Spleen (tissue), 11 donors: ENCODE results near the gene ZNF777. TPM values are rescaled to one million over a fixed set of nuclear protein-coding genes. Genes with fewer than 3 reads are reported as not detected.

Experiments
- DNase-seq: peaks from one replicate; pipeline ENCODE4 v3.0.0-alpha.2; 2020
- H3K27ac ChIP-seq, 8 donors: fragments of 200-600 bp; sonication (generic) in 7 of 8; 1 replicate in 4 of 8; 2 replicates in 4 of 8; pipeline versions ENCODE4 v1.5.0 to v1.8.0; 2016 to 2021; ENCODE audit warnings: inconsistent platforms in 4 of 8, mild to moderate bottlenecking in 4 of 8, moderate library complexity in 1 of 8
- H3K27me3 ChIP-seq, 7 donors: fragments of 200-600 bp; sonication (generic) in 6 of 7; replicated peaks in 1 of 7; 1 replicate in 4 of 7; 2 replicates in 3 of 7; pipeline versions ENCODE4 v1.5.0 to v1.8.0; 2016 to 2021; ENCODE audit warnings: inconsistent platforms in 3 of 7, mild to moderate bottlenecking in 1 of 7
- H3K36me3 ChIP-seq, 6 donors: fragments of 200-600 bp; sonication (generic) in 5 of 6; 1 replicate in 4 of 6; 2 replicates in 2 of 6; pipeline versions ENCODE4 v1.5.0 to v1.8.0; 2016 to 2021; ENCODE audit warnings: inconsistent platforms in 2 of 6
- H3K4me1 ChIP-seq, 6 donors: fragments of 200-600 bp; sonication (generic) in 5 of 6; 1 replicate in 3 of 6; 2 replicates in 3 of 6; pipeline versions ENCODE4 v1.5.0 to v1.8.0; 2016 to 2021; ENCODE audit warnings: inconsistent platforms in 3 of 6
- H3K4me3 ChIP-seq, 8 donors: fragments of 200-600 bp; sonication (generic) in 7 of 8; 1 replicate in 4 of 8; 2 replicates in 4 of 8; pipeline versions ENCODE4 v1.5.0 to v1.8.0; 2016 to 2021; ENCODE audit warnings: inconsistent platforms in 4 of 8, mild to moderate bottlenecking in 4 of 8, moderate library complexity in 2 of 8
- H3K9me3 ChIP-seq, 8 donors: fragments of 200-600 bp; sonication (generic) in 7 of 8; 1 replicate in 4 of 8; 2 replicates in 4 of 8; pipeline versions ENCODE4 v1.5.0 to v1.8.0; 2016 to 2021; ENCODE audit warnings: inconsistent platforms in 4 of 8
- CTCF ChIP-seq, 11 experiments: fragments of 200-600 bp in 7 of 11; fragments of 450-650 bp in 4 of 11; sonication (generic) in 4 of 11; IDR thresholded peaks in 8 of 11; conservative IDR thresholded peaks in 3 of 11; 1 replicate in 7 of 11; 2 replicates in 4 of 11; pipeline versions ENCODE4 v1.4.0 to v1.8.0; 2016 to 2021; ENCODE audit warnings: antibody characterized with exemption in 11 of 11, inconsistent platforms in 4 of 11, mild to moderate bottlenecking in 1 of 11
- POLR2A ChIP-seq, 3 donors: fragments of 450-650 bp; IDR thresholded peaks; one replicate each; pipeline ENCODE4 v1.5.1; 2017; ENCODE audit warnings: antibody characterized with exemption in 3 of 3, mild to moderate bottlenecking in 1 of 3
- POLR2AphosphoS5 ChIP-seq, 3 donors: sonication (generic); formaldehyde crosslinking; IDR thresholded peaks; one replicate each; pipeline ENCODE4 v1.5.1; 2017; ENCODE audit warnings: antibody characterized with exemption in 3 of 3
- WGBS, 5 donors: extraction: QIAGEN DNeasy Blood & Tissue Kit in 3 of 5; methylation state at CpG; one replicate each; pipeline versions ENCODE4 v1.1.5 to v1.1.7; 2013 to 2018; 5-methylcytosine and 5-hydroxymethylcytosine counted together
- intact Hi-C: fragments of 100-400 bp; cut with DNase I; formaldehyde crosslinking; loops from one replicate; pipeline ENCODE4 v1.15.0; 2023; ENCODE audit warnings: low total_unique reads
- polyA plus RNA-seq, 3 donors: library from polyadenylated mRNA; stranded (reverse); fragments of 200-250 nt; gene quantifications; one replicate each; pipeline ENCODE4 v1.2.1, GENCODE V29; 2013
- total RNA-seq, 7 donors: library from RNA; depleted of rRNA in 3 of 7; stranded (reverse); fragments of >200 nt in 3 of 7; fragmentation: NEBNext Ultra II Directional in 4 of 7; extraction: Animal tissue kit (Norgen Biotek cat#: 25700) in 4 of 7; gene quantifications; one replicate each; pipeline versions ENCODE4 v1.1.0 to v1.2.1, GENCODE V29; 2016 to 2021
- donor health status: healthy with polysubstance abuse.
- donor health status: DM: no; HTN: no; CAD: no; lungs with moderate emphysema.
- donor health status: DM: no; HTN: no; CAD: no.
- donor health status: Bipolar disorder and iron deficiency.
- donor health status: healthy.
- donor health status: DM: no; HTN: no; CAD: no.
- donor health status: DM: yes; HTN: yes; CAD: no.

The ZNF777 gene
- total and polyA plus RNA-seq, 10 donors, result 3.4 to 12.6 (median 10.1) TPM

GRCh38 chr7:149459540-149460452, 1.1 kb downstream of the ZNF777 start:
- peaks cover 0 to 24% (median 11%) of the 10 kb centered on the region in 6 donors for H3K36me3 ChIP-seq
- peaks cover 0 to 24% (median 0%) of the 10 kb centered on the region in 7 donors for H3K27me3 ChIP-seq
- 0 to 3% (median 2%) methylated on average over 7 to 145 of the region's 145 CpGs for WGBS, 5 donors
- TF ChIP-seq CTCF (IDR thresholded peaks at IDR 0.05 in 8 of 11, conservative IDR thresholded peaks at IDR 0.05 in 3 of 11) (no peak), POLR2AphosphoS5 (IDR thresholded peaks at IDR 0.05) (no peak), POLR2A (IDR thresholded peaks at IDR 0.05) (no peak)
- intact Hi-C loops, result no loop called here
- H3K9me3 ChIP-seq, result no peaks in the 10 kb centered on the region
- peak overlapping the region; percentile 49 to 78 (median 68) for H3K4me3 ChIP-seq
- DNase-seq, result no peak
- peak overlapping the region in 5 of 8 donors; percentile 47 to 88 (median 84) for H3K27ac ChIP-seq
- peaks cover 9 to 46% (median 25%) of the 10 kb centered on the region in 6 donors for H3K4me1 ChIP-seq

- Histone ChIP-seq H3K27ac (peak overlapping the region in 1 of 8 donors; percentile 49), H3K9me3 (no peaks in the 10 kb centered on the region), H3K4me3 (peak overlapping the region; percentile 49 to 78 (median 68)), H3K4me1 (peaks cover 9 to 46% (median 25%) of the 10 kb centered on the region in 6 donors), H3K36me3 (peaks cover 0 to 30% (median 18%) of the 10 kb centered on the region in 6 donors), H3K27me3 (peaks cover 0 to 19% (median 0%) of the 10 kb centered on the region in 7 donors)
- intact Hi-C loops, result no loop called here
- 44 to 63% (median 46%) methylated on average over 3 to 17 of the region's 17 CpGs for WGBS, 5 donors
- TF ChIP-seq POLR2AphosphoS5 (IDR thresholded peaks at IDR 0.05) (no peak), CTCF (IDR thresholded peaks at IDR 0.05 in 8 of 11, conservative IDR thresholded peaks at IDR 0.05 in 3 of 11) (no peak), POLR2A (IDR thresholded peaks at IDR 0.05) (no peak)
- no peak for DNase-seq
Measured at GRCh38 chr7:149459201-149459539, 1.7 kb downstream of the ZNF777 start.

GRCh38 chr7:149458235-149458634, 2.6 kb downstream of the ZNF777 start:
- TF ChIP-seq POLR2AphosphoS5 (IDR thresholded peaks at IDR 0.05), result no peak
- TF ChIP-seq POLR2A (IDR thresholded peaks at IDR 0.05), result no peak
- TF ChIP-seq CTCF (IDR thresholded peaks at IDR 0.05 in 8 of 11, conservative IDR thresholded peaks at IDR 0.05 in 3 of 11), result no peak
- H3K4me1 ChIP-seq, result peaks cover 9 to 46% (median 25%) of the 10 kb centered on the region in 6 donors
- no peak for DNase-seq
- 87 to 98% (median 93%) methylated on average over 3 of the region's 3 CpGs for WGBS, 5 donors
- H3K27me3 ChIP-seq, result peaks cover 0 to 19% (median 0%) of the 10 kb centered on the region in 7 donors
- intact Hi-C loops, result no loop called here
- H3K27ac ChIP-seq, result no peak overlapping the region
- H3K9me3 ChIP-seq, result no peaks in the 10 kb centered on the region
- H3K4me3 ChIP-seq, result no peak overlapping the region
- H3K36me3 ChIP-seq, result peaks cover 0 to 40% (median 26%) of the 10 kb centered on the region in 6 donors

- no peak overlapping the region for H3K4me3 ChIP-seq
- H3K4me1 ChIP-seq, result peaks cover 9 to 46% (median 25%) of the 10 kb centered on the region in 6 donors
- TF ChIP-seq POLR2A (IDR thresholded peaks at IDR 0.05) (no peak), CTCF (IDR thresholded peaks at IDR 0.05 in 8 of 11, conservative IDR thresholded peaks at IDR 0.05 in 3 of 11) (no peak)
- DNase-seq, result no peak
- intact Hi-C loops, result no loop called here
- H3K27me3 ChIP-seq, result peaks cover 0 to 19% (median 0%) of the 10 kb centered on the region in 7 donors
- 82 to 93% (median 91%) methylated on average over 1 of the region's 1 CpG for WGBS, 5 donors
- H3K9me3 ChIP-seq, result no peaks in the 10 kb centered on the region
- peaks cover 0 to 44% (median 30%) of the 10 kb centered on the region in 6 donors for H3K36me3 ChIP-seq
- H3K27ac ChIP-seq, result no peak overlapping the region
Measured at GRCh38 chr7:149457766-149458165, 3.1 kb downstream of the ZNF777 start.
